Coronary artery (tissue), 2 donors: Measurements from ENCODE around the gene AGBL1.

Experiments used
- DNase-seq: peaks from one replicate; pipeline ENCODE4 v3.0.0-alpha.2; 2017; ENCODE audit warnings: low spot score
- H3K27ac ChIP-seq, 2 donors: fragments of 200-600 bp; sonication (generic); one replicate each; pipeline ENCODE4 v1.5.1; 2016 to 2019
- H3K4me3 ChIP-seq: fragments of 200-600 bp; sonication (generic); 2 replicates; pipeline ENCODE4 v1.5.1; 2016; ENCODE audit warnings: mild to moderate bottlenecking, moderate library complexity
- CTCF ChIP-seq: fragments of 200-600 bp; sonication (generic); IDR thresholded peaks from one replicate; pipeline ENCODE4 v1.5.1; 2019; ENCODE audit warnings: antibody characterized with exemption

Gene AGBL1

DNA sequence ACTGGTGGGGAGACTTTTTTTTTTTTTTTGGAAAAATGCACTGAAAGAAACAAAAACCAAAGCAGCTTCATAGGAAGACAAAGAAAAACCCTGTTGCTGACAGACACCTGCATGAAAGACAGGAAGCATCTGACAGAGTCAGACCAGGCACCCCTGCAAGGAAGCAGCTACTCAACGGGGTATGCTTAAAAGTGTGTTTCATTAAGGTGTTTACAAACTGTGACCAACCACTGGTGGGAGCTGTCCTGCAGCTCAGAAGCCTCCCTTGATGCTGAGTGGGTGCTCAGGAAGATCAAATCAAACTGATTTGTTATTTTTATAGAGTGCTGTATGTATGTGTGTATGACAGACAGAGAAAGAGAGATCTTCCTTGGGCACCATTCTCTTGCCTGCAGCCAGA lies 34.7 kb upstream of the AGBL1 start:
- TF ChIP-seq CTCF = no peak
- H3K27ac ChIP-seq = no peak overlapping the region
- DNase-seq = no peak
- H3K4me3 ChIP-seq = no peak overlapping the region

DNA sequence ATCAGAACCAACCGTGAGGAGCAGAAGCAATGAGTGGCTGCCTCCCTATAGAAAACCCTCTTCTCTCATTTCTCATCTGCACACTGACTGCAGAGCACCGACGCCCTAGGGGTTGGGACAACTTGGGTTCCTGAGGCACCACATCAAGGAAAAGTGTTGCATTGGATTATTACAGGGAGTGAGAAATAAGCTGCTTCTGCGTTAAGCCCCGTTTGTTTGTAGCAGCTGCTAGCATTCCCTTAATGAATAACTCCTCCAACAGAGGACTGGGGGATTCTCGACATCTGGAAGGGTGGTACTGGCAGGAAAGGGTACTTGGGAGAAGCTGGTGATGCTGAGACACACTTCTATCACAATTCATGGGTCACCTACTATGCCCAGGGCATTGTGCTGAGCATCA lies 25.3 kb upstream of the AGBL1 start:
- Histone ChIP-seq H3K27ac (no peak overlapping the region), H3K4me3 (no peak overlapping the region)
- no peak for DNase-seq
- TF ChIP-seq CTCF = no peak

DNA sequence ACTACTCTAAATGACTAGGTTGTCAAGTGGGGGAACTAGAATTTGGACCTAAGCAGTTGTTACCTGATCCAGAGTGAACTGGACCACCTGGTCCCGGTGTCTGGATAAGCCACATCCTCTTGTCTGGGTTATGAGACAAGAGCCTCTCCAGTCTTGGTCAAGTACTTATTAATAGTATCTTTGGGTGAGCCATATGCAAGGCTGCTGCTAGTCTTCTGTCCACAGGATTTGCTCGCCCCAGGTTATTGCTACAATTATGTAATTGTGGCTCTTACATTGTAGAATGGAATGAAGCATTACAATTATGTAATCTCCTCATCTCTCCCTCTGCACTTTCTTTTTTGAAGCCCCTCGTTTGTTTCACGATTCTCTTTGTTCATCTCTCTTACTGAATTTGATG lies 24.0 kb upstream of the AGBL1 start:
- Histone ChIP-seq H3K4me3 (no peak overlapping the region), H3K27ac (no peak overlapping the region)
- no peak for DNase-seq
- TF ChIP-seq CTCF = no peak

DNA sequence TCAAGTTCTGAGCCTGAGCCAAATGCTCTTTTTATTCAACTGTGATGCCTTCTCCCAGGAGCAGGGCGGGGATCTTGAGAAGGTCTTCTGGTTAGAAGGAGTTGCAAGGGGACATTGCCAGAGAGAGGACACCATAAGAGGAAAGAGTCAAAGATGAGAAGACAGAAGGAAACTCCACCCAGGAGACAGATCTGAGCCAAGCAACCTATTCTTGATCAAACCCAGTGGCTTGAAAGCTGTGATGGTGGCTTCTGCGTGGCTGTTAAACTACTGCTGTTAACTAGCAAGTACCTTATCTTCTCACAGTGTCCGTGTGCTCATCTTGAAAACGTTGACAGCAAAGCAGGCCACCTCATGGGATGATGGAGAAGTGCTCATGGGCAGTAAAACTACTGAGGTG lies 19.8 kb upstream of the AGBL1 start:
- DNase-seq = no peak
- no peak overlapping the region for H3K27ac ChIP-seq
- TF ChIP-seq CTCF = no peak
- H3K4me3 ChIP-seq = no peak overlapping the region

DNA sequence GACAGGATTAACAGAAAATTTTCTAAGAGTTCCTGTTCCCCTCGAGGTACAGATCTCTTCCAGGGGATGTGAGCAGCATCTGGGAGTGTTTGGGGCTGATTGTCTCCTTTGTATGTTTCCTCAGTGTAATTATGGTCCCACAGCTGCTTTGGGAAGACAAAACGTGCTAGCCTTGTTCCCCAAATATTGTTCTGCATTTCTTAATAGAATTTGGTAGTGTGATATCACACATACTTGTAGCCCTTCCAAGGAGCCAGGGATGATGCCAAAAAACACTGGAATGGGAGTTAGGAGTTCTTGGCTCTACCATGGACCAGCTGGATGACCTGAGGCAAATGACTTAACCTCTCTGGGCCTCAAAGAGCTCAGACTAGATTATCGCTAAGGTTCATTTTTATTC lies 19.0 kb upstream of the AGBL1 start:
- no peak overlapping the region for H3K27ac ChIP-seq
- no peak for DNase-seq
- H3K4me3 ChIP-seq = no peak overlapping the region
- no peak for TF ChIP-seq CTCF

DNA sequence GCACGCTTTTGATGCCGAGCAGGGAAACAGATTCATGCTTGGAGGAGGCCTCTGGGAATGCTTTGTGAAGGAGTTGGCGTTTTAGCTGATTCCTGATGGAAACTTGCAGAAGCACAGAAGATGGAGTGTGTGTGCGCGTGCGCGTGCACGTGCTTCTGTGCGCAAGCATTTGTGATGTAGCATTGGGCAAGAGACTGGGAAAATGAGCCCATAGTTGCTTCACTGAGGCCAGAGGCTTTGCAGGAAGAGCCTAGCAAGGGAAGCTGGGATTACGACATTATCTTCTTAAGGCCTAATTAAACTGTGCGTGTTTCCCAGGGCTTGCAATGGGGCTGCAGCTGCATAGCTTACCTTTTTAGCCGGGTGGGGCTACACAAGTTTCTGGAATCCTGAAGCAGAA lies 18.1 kb upstream of the AGBL1 start:
- no peak for DNase-seq
- no peak for TF ChIP-seq CTCF
- Histone ChIP-seq H3K27ac (no peak overlapping the region), H3K4me3 (no peak overlapping the region)

GRCh38 chr15:86062646-86063243 lies 16.9 kb upstream of the AGBL1 start:
- Histone ChIP-seq H3K4me3 (no peak overlapping the region), H3K27ac (no peak overlapping the region)
- TF ChIP-seq CTCF = no peak
- DNase-seq = no peak
